SK-N-MC (cell line): ENCODE data around the gene COL17A1.

Experiments used
- EZH2 ChIP-seq: fragments of 200-600 bp; sonication (generic); IDR thresholded peaks from one replicate; pipeline ENCODE4 v1.6.1; 2017; ENCODE audit warnings: antibody characterized with exemption
- FOXP2 ChIP-seq: optimal IDR thresholded peaks from 2 replicates; pipeline ENCODE3; 2011; ENCODE audit warnings: mild to moderate bottlenecking, moderate library complexity; ENCODE audit not compliant: insufficient read depth; ENCODE audit errors: extremely low read length, control extremely low read depth
- POLR2AphosphoS5 ChIP-seq: IDR thresholded peaks from 2 replicates; pipeline ENCODE4 v1.6.1; 2012; ENCODE audit warnings: mild to moderate bottlenecking, low read depth, low read length, borderline replicate concordance

DNA sequence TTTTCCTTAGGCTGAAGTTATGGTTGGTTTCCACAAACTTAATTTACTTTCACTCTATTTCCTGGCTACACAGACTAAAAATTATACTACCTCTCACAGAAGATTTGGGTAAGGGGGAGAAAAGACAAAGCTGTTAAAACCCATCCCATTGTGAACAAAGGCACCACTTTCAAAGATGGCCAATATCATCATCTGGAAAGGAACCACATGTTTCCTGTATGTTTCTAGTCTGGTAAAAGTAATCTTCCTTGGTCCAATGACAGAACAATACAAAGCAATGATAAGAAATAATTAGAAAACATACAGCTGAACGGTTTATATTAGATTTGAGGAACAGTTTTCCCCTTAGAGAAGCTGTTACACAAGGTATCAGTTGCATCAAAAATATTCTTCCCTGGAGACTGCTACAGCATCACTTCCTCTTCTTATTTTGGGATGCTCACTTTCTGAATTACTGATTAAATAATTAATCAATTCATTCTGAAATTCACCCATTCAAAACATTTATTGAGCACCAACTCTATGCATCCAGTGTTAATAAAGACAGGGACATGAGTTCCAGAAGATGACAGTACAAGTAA is 27.8 kb upstream of the COL17A1 start:
- TF ChIP-seq POLR2AphosphoS5: no peak
- no peak for TF ChIP-seq EZH2
- TF ChIP-seq FOXP2: no peak
